GM19395 (cell line): Measurements from ENCODE around the gene GRIP2.
A peak's percentile ranks its signal among the peaks of the same experiment; 100 is the strongest.

Experiments used
- ATAC-seq: cut with Tn5 transposase; IDR thresholded peaks from one replicate; pipeline ENCODE4 v1.9.1; 2021; ENCODE audit warnings: mild to moderate bottlenecking, moderate library complexity; ENCODE audit not compliant: unreplicated experiment

The GRIP2 gene

DNA sequence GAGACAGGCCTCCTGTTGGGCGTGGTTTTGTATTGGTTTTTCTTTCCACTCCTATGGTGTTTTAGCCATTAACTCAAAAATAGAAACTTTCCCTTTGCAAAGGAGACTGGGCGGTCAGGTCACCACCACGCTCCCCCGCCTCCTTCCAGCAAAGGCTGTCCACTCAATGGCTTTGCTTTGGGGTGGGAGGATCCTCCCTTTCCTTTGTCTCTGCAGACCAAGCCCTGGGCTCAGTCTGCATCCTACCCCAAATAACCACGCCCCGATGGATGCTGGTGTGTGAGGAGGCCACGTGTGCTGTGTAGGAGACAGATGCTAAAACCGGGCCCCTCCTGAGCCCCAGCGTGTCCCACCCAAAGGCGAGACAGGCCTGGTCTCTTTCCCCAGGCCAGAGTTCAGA, 68.5 kb downstream of the GRIP2 start:
- ATAC-seq: no peak

DNA sequence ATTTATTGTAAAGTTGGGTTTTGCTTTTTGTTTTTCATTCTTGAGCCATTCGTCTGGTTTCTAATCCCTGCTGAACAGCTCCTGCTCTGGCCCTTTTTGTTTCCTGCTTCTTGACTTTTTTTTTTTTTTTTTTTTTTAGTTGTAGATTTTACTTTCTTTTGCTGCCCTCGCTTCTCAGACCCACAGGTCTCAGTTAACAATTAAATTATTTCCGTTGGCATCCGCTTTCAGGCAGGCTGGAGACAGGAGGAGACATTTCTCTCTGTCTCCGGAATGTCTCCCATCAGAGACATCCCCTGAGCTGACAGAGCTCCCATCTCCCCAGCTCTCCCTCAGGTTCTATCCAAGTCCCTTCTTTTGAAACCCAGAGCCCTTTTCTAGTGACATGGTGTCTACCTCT, 69.1 kb downstream of the GRIP2 start:
- ATAC-seq: no peak

DNA sequence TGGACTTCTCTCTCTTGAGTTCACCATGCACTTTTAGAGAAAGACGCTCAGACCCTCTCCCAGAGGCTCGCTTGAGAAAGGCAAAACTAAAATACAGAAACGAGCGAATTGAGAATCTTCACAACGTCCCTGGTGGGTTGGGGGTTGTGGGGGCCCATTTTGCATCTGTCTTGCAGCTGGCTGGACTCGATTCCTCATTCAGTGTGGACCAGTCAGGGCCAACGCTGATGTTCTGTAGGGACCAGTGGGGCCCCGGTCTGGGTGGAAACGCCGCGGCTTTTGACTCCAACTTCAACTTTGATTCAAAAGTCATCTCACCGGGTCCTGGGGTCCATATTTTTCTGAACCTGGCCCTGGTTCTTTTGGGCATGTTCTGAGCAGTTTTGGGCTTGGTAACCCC, 69.7 kb downstream of the GRIP2 start:
- no peak for ATAC-seq

DNA sequence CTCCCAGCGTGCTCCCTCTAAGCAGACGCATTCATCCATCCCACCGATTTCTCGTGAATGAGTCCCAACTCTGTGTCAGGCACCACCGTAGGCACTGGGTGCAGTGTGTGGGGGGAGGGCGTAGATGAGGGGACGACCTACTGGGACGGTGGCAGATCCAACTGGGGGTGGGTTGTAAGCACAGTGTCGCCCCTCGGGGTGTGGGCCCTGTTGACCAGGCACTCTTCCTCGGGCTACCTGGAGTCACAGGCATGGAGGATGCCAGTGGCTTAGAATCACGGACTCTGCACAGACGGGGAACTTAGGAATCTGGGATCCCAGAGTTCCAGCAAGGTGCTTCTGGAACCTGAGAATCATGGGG, 71.5 kb downstream of the GRIP2 start:
- no peak for ATAC-seq

DNA sequence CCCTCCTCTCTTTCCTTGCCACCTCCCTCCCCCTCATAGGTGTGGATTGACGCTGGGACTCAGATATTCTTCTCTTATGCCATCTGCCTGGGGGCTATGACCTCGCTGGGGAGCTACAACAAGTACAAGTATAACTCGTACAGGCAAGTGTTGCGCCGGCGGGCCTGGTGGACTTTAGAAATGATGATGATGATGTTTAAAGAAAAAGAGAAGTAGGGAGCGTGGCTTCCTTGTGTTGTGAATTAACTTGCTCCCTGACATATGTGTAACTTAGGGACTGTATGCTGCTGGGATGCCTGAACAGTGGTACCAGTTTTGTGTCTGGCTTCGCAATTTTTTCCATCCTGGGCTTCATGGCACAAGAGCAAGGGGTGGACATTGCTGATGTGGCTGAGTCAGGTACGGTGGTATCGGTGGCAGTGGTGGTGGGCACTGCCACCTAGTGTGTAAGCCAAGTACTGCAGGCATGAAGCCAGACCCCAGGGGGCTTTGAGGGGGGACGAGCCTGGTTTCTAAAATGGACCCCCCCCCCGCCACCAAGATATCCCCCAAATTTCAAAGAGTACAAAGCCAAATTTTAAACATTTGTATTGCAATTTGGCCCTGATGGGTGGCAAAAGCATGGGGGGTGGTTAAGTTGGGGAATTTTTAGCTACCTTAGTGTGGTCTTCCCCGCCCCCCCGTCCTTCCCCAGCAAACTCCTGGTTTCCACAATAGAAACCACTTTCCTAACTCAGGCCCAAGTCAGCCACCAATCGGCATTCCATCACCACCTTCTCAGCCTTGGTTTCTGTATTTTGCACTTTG, 72.1 kb downstream of the GRIP2 start:
- ATAC-seq: no peak

DNA sequence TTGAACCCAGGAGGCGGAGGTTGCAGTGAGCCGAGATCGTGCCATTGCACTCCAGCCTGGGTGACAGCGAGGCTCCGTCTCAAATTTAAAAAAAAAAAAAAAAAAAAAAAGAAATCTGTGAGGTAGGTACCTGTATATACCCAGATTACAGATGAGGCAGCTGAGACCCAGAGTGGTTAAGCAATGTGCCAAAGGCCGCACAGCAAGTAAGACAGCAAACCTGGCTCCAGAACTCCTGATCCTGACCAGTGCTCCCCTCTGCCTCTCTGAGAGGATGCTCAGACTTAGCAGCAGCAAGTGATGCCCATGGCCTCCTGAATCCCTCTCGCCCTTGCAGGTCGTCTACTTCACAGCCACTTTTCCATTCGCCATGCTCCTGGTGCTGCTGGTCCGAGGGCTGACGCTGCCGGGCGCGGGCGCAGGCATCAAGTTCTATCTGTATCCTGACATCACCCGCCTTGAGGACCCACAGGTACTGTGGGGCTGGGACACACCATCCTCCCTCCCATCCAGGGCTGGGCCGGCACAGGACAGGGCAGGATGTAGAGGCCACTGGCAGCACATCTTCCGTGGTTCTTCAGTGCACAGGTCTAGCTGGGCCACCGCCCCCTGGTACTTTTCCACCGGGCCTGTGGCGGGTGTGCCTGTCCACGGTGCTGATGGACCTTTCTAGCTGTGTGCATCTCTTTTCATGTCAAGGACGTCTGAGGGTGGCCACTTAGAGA, 73.8 kb downstream of the GRIP2 start:
- ATAC-seq: no peak

DNA sequence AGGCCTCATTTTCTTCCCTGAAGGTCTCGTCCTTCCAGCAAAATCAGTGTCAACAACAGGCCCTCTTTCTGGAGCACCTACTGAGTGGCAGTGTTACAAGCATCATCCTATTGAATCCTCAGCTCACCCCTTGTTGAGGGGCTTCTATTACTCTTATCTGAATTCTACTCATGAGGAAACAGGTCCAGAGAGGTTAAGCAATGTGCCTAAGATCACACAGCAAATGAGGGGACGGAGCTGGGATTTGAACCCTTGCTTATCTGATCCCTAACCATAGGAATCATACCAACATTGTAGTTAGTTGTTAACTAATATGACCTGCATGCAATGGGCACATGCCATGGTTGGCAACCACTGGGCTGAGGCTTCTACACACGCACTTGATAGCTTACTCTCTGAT, 74.7 kb downstream of the GRIP2 start:
- ATAC-seq: no peak

DNA sequence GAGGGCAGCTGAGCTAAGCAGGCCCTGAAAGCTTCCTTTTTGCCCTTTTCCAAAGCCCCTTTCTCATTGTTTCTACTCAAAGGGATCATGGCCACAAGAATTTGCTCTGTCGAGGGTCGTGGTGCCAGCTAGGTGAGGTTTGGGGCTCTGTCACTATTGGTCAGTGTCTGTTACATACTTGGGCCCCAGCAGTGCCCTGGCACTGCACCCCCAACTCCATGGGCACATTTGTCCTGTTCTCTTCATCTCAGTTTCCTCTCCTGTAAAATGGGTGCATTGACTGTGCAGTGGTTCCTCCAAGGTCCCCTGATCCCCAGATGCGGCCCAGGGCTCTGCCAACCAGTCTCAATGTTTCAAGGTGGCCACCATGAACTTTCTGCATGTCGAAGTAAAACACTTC, 75.6 kb downstream of the GRIP2 start:
- ATAC-seq: no peak

DNA sequence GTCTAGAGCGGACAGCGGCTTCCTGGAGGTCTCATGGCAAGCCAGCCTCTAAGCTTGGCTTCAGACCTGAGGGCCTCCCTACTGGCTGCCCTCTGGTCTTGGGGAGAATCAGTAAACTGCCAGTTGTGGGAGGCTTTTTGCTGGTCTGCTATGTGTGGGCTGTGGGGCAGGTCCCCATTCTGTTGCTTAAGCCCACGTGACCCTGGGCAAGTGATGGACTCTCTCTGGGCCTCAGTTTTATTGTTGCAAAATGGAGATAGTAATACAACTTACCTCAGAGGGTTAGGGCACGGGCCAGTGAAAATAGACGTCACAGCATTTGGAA, 76.0 kb downstream of the GRIP2 start:
- no peak for ATAC-seq

DNA sequence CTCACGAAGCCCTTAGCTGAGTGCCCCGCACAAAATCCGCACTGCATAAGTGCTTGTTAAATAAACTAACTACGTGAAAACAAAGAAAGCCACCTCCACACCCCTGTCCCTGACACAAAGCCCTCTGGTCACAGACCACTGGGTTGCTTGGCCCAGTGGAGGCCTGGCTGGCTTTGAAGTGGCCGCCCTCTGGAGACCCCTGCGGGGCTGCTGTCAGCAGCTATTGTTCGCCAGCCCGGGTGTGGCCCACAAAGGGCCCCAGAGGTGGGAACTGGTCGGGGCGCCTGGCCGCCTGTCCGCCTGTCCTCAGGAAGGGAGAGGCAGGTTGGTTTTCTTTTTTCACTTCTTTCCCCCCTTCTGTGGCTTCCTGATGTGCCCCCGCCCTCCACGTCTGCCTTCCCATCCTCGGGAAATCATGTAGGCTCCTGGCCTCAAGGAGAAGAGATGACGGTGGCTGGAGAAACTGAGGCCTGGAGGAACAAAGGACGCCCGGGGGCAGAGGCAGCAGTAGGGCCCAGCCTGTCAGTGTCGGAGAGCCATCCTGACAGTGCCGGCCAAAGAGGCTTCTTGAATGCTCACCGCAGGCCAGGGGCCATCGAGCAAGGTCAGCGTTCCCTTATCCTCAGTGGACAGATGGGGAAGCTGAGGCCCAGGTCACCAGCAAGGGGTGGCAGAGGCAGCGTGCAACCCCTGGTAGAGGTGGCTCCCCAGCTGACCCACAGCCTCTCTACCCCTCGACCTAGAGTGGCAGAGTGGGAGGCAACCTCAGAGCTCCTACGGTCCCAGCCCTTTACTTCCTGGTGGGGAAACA, 76.6 kb downstream of the GRIP2 start:
- no peak for ATAC-seq

DNA sequence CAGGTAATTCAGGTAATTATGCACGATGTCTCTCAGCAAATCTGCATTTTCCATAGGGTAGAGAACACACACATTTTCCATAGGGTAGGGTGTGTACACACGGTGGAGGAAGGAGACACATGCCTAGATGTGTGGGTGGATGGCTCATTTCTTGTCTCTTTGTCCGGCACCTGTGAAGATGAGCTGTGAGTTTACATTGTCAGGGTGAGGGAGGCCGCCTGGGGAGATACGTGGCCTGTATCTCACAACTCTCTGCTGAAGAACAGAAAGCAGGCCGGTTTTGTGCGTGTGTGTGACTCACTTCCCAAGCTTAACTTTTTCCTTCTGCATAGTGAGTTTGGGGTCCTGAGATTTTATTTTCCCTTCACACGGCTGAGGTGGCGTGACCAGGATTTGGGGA, 77.4 kb downstream of the GRIP2 start:
- no peak for ATAC-seq

DNA sequence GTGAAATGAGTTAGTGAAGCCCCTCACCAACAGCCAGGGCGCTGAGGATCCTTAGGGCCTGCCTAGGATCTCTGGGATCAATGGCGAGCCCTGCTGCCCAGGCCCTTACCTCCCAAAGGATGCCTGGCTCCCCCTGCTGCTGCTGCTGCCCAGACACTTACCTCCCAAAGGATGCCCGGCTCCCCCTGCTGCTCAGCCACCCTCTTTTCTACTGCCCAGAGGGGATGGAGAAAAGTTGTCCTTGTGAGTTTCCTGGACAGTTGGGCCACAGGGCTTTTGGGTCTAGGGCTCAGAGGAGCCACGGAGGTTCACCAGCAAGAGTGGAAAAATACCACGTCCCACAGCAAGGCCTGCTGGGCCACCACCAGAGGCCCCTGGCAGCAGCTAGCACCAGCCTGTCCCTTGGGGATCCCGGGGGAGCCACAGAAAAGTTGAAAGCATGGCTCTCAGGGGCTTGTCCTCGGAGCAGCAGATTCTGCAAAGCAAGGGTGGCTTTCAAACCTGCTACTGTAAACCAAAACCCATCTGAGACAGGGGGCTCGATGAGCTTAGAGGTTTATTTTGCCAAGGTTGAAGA, 78.3 kb downstream of the GRIP2 start:
- no peak for ATAC-seq

DNA sequence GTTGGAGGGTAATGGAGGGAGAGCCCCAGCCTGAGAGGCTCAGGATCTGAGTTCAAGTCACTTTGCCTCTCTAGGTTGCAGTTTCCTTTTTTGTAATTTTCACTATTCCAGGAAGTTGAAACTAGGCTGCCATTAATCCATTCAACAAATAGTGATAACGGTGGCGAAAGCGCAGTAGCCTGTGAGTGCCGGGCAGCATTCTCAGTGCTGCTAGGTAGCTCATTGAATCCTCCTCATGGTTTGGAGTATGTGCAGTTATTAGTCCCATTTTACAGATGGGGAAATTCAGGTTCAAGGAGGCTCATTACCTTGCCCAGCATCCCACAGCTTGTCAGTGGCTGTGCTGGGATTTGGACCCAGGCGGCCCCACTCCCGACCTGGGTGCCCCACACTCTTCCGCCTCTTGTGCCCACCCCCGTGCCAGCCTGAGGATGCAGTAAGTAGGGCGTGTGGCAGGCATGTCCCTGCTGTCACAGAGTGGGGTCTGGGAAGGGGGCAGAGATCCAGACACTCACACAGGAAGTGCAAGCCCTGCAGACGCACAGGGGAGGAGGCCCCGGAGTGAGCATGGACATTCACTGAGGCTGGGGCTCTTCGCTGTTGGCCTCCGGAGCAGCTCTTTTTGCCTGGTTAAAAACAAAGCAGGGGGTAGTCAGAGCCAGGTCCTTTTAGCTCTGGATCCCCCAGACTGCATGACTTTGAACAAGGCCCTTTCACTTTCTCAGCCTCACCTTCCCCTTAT, 79.0 kb downstream of the GRIP2 start:
- ATAC-seq: no peak

DNA sequence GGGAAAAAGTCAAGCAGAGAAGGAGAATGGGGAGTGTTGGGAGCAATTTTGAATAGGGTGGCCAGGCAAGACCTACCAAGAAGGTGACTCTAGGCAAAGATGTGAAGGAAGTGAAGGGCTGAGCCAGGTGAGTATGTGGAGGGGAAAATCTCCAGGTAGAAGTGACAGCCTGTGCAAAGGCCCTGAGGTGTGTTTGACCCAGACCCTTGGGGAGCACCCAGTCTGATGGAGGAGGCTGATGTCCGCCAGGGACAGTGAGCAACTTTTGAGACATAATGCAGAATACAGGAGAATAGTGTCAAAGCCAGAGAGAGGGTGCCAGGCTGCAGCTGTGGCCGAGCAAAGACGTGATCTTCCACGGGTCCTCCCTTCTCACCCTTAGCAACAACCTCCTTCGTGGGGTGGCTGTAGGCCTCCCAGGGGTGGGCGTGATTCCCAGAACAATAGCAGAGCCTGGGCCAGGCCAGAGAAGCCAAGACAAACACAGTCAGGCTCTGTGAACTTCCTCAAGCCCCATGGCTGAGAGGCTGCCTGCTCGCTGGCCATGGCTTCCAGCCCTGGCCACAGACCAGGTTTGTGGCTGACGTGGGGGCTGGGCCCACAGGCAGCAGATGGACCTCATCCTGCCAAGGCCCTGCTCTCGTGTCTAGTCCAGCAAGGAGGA, 79.7 kb downstream of the GRIP2 start:
- ATAC-seq: no peak

DNA sequence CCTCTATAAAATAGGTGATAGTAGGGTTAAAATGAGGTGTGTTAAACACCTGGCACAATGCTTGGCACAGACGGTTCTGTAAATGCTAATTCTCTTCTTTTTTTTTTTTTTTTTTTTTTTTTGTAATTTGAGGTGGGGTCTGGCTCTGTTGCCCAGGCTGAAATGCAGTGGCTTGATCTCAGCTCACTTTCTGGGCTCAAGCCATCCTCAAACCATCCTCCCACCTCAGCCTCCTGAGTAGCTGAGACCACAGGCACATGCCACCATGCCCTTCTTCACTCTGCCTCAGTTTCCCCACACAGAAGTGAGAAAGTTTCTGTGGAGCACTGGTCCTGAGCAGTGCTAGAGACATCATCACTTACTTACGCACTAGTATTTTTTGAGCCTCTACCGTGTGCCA, 80.4 kb downstream of the GRIP2 start:
- no peak for ATAC-seq

DNA sequence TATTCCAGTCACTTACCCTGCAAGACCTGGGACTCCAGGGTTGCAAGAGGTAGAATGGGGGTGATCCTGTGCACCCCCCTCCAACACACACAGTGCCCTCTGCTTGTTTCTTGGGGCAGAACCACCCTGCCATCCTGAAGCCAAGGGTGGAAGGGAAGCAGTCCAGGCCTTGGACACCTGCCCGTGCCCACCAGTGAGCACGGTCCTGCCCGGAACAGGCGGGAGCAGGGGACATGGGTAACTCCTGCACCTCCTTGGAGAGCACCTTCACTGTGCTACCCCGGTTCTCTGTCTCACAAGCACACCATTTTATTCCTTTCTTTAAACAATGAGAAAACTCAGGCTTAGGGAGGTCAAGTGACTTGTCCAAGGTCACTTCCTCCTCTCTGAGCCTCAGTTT, 80.8 kb downstream of the GRIP2 start:
- no peak for ATAC-seq

DNA sequence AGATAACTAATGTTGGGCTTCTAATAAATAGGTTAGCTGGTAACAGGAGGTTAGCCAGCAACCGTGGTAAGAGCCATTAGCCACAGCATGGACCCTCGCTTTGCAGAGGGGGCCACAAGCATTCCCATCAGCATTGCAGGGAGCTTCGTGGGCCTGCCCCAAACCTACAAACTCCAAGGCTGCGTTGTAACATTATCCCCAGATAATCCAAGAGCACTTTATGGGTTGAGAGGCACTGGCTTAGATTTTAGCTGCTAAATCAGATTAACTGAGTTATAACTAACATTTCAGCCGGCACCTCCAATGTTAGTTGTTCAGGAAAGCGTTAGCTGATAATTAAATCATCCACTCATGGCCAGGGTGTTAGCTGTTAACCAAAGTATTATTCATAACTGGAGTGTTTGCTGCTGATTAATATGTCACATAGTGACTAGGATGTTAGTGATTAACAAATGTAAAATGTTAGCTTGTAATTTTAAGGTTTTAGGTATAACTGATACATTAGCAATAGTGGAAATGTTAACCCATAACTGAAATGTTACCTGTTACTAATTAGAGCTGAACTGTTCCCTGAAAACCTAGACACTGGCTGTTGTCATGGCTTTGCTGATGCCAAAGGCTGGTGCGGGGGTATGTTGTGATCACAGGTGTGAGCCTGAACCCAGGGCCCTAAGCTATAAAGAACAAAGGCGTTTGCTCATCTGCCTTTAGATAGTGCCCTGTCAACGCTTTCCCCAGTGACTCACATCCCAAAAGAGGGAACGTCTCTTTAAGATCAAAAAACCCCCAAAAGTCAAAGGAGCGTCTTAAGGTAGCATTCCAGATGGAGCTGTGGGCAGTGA, 81.5 kb downstream of the GRIP2 start:
- peak; percentile 49 for ATAC-seq

DNA sequence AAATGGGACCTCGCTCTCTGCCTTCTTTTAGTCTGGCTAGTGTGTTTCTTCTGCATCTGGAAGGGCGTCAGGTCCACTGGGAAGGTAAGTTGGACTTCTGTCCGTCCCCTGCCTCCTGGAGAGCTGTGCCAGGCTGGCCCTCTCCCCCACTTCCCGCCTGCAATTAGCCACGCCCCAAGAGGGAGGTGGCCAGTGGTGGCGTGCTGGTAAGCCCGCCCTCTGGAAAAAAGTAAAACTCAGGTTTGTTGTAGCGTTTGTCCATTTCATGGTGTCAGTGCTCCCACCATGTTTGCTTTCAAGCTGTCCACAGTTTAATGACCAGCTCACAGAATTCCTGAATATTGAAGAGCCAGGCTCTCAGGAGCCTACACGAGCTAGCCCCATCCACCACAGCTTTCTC, 82.1 kb downstream of the GRIP2 start:
- ATAC-seq: no peak

DNA sequence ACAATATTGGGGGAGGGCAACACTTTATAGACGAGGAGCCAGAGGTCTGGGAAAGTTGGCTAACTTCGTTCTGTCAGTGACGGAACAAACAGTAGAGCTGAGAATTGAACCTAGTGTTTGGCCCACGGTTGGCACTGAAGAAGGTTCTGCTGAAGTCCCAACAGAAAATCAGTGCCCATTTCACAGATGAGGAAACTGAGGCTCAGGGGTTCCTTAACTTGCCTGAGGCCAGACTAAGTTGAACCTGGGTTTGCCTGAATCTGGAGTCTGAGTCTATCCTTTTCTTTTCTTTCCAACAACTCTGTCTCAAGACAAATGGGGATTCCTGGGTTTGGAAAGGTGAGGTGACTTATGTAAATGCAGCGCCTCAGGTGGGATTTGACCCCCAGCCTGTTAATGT, 82.7 kb downstream of the GRIP2 start:
- ATAC-seq: no peak

DNA sequence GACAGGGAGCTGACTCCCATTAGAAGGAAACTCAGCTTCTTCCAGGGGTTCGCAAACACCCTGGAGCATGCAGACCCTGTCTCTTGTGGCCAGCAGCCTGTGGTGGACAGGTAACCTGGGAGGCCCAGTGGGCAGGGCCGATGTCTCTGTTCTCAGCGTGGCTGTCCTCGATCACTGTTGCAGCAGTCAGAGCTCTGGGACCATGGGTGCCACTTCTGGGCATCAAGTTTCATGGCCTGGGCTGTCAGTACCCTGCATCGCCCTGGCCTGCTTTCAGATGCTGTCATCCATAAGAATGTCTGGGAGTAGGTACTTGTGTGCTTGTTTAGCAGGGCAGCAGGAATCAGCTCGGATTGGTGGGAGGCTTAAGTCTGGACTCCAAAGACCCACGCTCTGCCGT, 83.3 kb downstream of the GRIP2 start:
- ATAC-seq: no peak
